Nucleus accumbens (tissue), 56 donors: ENCODE data around the gene LIG3.
"Not testable (repeated sequence)": the region's sequence is repeated elsewhere in the genome, so short reads cannot be mapped to it uniquely, and the experiment has no call there.

Experiments used
- DNase-seq, 56 donors: peaks; one replicate each; lab custom pipeline; 2025; lab: John Stamatoyannopoulos, UW

The LIG3 gene

DNA sequence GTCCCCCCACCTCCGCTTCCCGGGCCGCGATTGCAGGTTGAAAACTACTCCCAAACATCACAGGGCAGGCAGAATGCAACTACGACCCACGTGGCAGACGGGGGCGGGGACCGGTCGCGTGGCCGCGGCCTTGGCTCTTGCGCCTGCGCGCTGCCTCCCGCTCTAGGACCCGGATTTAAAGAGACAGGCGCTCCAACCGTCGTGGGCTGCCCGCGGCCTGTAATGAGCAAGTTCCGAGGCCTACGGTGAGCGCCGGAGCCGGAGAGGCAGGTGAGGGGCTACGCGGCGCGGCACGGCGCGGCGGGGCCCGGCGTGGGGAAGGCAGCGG lies at the start of gene LIG3:
TSS of gene LIG3 (plus strand) at position 160 of the 328 bp plus-strand sequence. CDS start 2,494 bp downstream, outside the sequence.
- peak in 54 of 56 donors; percentile 63 to 95 (median 89) for DNase-seq

DNA sequence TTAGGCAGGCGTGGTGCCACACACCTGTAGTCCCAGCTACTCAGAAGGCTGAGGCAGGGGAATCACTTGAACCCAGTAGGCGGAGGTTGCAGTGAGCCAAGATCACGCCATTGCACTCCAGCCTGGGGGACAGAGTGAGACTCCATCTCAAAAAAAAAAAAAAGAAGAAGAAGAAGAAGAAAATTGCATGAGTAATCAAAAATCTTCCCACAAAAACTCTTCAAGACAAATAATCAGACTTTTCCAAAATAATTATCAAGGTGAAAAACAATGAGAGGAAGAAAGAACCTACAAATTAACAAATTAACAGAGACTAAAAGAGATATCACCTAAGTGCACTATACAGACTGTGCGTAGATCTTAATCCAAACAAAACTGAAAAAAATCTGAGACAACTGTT lies 29.5 kb upstream of the LIG3 start:
- not testable (repeated sequence) for DNase-seq

GRCh38 chr17:34958438-34958837 lies 21.9 kb upstream of the LIG3 start:
- DNase-seq, result no peak

- peak in 55 of 56 donors; percentile 41 to 96 (median 87) for DNase-seq
These were observed 19.0 kb upstream of the LIG3 start, which contains the start of the genes CCT6B and ZNF830 for GRCh38 chr17:34961093-34961911. CCT6B (minus strand) TSS chr17:34961460; CDS start chr17:34961393, 67 bp downstream. ZNF830 (plus strand) TSS chr17:34961540; CDS start chr17:34961567, 27 bp downstream.

GRCh38 chr17:34974179-34974578 lies 6.1 kb upstream of the LIG3 start:
- DNase-seq, result no peak

GRCh38 chr17:34974794-34975785 lies 5.2 kb upstream of the LIG3 start:
- DNase-seq, result no peak

GRCh38 chr17:34979153-34979552 lies 1.2 kb upstream of the LIG3 start:
- DNase-seq, result no peak

GRCh38 chr17:34979650-34980352 lies 511 bp upstream of the LIG3 start:
- peak in 1 of 56 donors; percentile 7 for DNase-seq

GRCh38 chr17:34980681-34981537 lies 597 bp downstream of the LIG3 start:
- peak in 49 of 56 donors; percentile 37 to 94 (median 78) for DNase-seq

DNA sequence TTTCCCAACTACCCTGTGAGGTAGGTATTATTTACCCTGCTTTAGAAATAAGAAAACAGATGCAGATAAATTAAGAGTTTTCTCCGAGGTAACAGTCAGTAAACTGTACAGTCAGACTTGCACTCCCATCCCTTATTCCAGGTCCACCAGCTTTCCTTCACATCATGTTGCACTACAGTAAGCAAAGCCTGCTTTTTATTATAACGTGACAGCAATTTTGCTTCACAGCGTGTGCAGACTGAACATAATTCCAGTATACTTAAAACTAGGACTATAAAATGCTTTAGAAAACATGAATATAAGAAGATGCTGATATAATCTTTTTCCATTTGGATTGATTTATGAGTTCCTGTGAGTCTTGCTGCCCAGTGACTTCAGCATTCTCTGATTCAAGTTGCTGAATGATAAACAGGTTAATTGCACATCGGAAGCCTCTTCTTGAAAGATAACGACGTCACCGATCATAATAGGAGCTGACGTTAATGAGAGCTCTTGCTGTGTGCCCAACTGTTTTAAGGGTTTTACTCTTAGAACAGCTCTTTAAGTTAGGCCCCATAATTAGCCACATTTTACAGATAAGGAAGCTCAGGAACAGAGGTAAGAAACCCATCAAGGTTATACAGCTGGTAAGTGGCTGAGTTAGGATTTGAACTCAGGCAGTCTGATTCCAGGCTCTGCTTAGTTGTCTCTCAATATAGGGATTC lies 1.4 kb downstream of the LIG3 start:
- DNase-seq, result no peak

- DNase-seq, result no peak
These were observed 6.9 kb downstream of the LIG3 start for GRCh38 chr17:34987232-34987631.

DNA sequence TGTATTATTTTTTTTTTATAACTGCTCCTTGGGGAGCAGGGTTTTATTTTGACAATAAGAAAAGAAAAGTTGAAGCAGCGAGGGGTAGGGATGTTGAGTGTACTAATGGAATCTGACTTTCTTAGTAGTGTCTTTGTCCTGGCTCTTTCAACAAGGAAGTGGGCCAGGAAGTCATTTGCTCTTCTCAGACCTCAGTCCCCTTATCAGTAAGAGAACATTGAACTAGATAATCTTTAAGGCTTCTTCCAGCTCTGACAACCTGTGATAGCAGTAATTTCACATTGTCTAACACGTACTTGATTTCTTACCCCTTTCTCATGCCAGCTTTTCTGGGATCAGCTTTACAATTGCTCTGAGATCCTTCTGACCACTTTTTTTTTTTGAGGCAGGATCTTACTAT lies 8.3 kb downstream of the LIG3 start:
- no peak for DNase-seq

GRCh38 chr17:34989473-34989872 lies 9.2 kb downstream of the LIG3 start:
- DNase-seq, result no peak

DNA sequence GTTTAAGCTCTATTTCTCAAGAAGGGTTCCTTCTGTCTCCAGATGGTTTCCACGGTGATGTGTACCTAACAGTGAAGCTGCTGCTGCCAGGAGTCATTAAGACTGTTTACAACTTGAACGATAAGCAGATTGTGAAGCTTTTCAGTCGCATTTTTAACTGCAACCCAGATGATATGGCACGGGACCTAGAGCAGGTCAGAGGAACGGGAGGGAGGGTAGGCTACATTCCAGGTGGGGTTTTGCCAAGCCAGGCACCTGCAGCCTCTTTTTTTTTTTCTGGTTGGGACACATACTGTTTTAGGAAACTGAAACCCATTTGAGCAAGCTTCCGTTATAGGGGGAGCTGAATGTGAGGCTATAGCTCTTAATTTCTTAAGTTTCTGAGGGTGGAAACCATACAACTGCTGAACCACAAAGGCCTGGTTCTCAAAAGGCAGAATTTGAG lies 10.6 kb downstream of the LIG3 start:
- DNase-seq, result no peak

DNA sequence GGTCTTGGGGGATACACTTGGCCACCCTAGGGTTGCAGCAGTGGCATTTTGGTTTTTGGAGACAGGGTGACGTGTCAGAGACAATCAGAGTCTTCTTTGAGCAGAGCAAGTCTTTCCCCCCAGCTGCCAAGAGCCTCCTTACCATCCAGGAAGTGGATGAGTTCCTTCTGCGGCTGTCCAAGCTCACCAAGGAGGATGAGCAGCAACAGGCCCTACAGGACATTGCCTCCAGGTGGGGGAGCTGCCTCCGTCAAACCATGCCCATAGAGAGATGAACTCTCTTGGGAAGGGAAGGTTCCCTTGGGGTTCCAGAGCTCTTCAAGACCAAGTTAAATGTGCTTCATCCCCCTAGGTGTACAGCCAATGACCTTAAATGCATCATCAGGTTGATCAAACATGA lies 11.3 kb downstream of the LIG3 start:
- DNase-seq, result no peak

GRCh38 chr17:34993031-34993430 lies 12.7 kb downstream of the LIG3 start:
- DNase-seq, result no peak

GRCh38 chr17:34996422-34997285 lies 16.3 kb downstream of the LIG3 start:
- DNase-seq, result no peak

DNA sequence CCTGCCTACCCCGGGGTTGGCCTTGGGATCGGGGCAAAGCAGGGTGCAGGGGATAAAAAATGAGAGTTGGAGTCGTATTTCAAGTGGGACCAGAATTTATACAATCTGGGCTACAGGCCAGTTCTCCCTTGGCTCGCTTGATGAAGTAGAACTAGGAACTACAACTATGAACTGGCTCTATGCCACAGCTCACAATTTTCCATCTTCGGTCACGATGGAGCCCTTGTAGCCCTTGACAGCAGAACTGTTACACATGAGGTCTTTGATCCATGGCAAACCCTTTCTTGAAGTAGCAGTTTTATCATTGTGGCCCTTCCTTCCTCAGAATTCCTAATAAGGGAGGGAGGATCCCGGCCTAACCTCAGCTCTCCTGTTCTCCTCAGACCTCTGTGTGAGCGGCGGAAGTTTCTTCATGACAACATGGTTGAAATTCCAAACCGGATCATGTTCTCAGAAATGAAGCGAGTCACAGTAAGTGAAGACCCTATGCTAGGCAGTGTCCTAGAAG lies 17.1 kb downstream of the LIG3 start:
- no peak for DNase-seq
